Coronary artery (tissue), 2 donors: ENCODE data around the gene EPHB2.
A peak's percentile ranks its signal among the peaks of the same experiment; 100 is the strongest.

ENCODE experiments used
- DNase-seq: peaks from one replicate; pipeline ENCODE4 v3.0.0-alpha.2; 2017; ENCODE audit warnings: low spot score
- H3K27ac ChIP-seq, 2 donors: fragments of 200-600 bp; sonication (generic); one replicate each; pipeline ENCODE4 v1.5.1; 2016 to 2019
- H3K4me3 ChIP-seq: fragments of 200-600 bp; sonication (generic); 2 replicates; pipeline ENCODE4 v1.5.1; 2016; ENCODE audit warnings: mild to moderate bottlenecking, moderate library complexity
- TF ChIP-seq, protein P1 (sequence below): fragments of 200-600 bp; sonication (generic); IDR thresholded peaks from one replicate; pipeline ENCODE4 v1.5.1; 2019; ENCODE audit warnings: antibody characterized with exemption

EPHB2 gene

DNA sequence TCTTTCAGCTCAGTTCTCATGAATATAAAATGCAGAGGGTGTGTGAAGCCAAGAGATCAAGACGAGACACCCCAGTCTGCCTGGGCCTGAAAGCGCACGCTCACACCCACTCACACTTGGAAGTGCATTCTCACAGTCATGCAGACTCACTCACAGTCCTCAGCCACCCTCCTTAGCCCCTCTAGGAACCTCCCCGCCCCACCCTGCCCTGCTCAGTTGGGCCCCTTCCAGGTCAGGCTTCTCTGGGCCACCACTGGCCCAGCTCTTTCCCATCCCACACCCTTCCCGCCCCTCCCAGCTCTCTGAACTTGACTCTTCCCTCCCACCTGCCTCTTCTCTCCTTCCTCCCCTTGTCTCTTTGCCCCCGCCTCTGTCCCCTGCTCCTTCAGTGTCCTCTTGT lies 93.8 kb downstream of the EPHB2 start:
- TF ChIP-seq, protein P1, sequence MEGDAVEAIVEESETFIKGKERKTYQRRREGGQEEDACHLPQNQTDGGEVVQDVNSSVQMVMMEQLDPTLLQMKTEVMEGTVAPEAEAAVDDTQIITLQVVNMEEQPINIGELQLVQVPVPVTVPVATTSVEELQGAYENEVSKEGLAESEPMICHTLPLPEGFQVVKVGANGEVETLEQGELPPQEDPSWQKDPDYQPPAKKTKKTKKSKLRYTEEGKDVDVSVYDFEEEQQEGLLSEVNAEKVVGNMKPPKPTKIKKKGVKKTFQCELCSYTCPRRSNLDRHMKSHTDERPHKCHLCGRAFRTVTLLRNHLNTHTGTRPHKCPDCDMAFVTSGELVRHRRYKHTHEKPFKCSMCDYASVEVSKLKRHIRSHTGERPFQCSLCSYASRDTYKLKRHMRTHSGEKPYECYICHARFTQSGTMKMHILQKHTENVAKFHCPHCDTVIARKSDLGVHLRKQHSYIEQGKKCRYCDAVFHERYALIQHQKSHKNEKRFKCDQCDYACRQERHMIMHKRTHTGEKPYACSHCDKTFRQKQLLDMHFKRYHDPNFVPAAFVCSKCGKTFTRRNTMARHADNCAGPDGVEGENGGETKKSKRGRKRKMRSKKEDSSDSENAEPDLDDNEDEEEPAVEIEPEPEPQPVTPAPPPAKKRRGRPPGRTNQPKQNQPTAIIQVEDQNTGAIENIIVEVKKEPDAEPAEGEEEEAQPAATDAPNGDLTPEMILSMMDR = no peak
- Histone ChIP-seq H3K27ac (no peak overlapping the region), H3K4me3 (no peak overlapping the region)
- DNase-seq = no peak

DNA sequence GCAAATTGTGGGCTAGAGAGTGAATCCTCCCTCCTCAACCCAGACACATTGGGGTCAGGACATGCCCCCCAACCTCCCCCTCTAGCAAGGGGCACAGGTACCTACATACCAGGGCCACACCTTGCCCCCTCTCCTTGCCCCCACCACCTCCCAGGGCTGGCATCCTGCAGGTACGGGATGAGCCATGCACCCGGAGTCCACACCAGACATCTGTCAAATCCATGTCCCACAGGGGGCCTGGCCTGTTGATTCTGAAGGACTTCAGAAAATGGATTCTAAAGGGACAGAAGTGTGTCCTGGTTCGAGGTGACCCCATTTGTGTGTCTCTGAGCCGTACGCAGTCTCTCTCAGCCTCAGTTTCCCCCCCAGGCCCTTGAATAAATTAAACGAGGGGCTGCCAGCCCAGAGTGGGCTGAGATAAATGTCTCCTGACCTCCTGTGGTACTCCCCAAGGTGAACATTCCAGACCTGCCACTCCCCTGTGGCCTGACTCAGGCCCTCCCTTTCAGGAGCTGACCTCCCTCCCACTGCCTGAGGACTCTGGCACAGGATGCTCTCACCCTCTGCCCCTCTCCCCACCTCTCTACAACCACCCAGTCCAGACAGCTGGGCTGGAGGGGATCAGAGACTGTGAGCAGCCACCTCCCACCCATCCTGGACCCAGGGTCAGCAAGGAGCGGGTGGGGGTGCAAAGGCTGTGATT lies 94.5 kb downstream of the EPHB2 start:
- no peak overlapping the region for H3K4me3 ChIP-seq
- DNase-seq = no peak
- no peak overlapping the region for H3K27ac ChIP-seq
- TF ChIP-seq, protein P1 = no peak

DNA sequence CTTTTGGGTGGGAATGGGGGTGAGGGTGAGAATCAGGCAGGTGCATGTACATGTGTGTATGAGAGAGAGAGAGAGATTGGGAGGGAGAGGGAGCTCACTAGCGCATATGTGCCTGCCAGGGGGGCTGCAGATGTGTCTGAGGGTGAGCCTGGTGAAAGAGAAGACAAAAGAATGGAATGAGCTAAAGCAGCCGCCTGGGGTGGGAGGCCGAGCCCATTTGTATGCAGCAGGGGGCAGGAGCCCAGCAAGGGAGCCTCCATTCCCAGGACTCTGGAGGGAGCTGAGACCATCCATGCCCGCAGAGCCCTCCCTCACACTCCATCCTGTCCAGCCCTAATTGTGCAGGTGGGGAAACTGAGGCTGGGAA lies 95.0 kb downstream of the EPHB2 start:
- Histone ChIP-seq H3K27ac (no peak overlapping the region), H3K4me3 (no peak overlapping the region)
- TF ChIP-seq, protein P1 = no peak
- DNase-seq = no peak

DNA sequence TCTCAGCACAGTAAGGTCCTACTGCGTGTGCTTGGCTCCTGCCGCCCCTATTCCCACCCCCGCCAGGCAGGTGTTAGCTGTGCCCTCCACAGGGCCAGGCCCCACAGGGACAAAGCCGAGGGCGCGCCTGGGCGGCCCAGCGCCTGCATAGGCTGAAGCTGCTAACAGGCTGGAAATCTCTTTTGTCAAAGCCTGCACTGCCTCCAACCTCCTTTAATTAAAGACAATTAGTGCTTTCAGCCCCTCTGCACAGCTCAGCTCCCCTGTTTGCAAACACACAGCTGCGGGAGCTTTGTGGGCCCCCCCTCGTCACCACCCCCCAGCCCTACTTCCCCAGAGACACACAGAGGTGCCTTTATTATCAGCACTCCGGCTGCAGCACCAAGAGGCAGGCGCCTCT lies 95.9 kb downstream of the EPHB2 start:
- H3K4me3 ChIP-seq = no peak overlapping the region
- TF ChIP-seq, protein P1 = no peak
- no peak overlapping the region for H3K27ac ChIP-seq
- DNase-seq = no peak

DNA sequence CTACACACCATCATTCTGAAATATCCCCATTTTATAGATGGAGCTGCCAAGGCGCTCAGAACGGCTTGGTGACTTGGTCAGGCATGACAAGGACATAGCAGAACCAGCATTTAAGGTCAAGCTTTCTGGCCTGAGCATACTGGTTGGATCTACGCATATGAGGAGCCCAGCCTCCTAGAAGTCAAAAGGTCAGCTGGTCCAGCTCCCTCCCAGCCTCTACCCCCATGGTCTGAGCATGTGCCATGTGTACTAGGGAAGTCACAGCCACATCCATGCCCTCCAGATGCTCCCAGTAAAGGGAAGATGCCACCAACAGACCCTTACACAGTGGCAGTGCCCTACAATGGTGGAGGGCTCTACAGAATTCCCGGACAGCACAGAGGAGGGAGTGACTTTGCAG lies 96.7 kb downstream of the EPHB2 start:
- DNase-seq = no peak
- no peak overlapping the region for H3K4me3 ChIP-seq
- TF ChIP-seq, protein P1 = no peak
- H3K27ac ChIP-seq = no peak overlapping the region

DNA sequence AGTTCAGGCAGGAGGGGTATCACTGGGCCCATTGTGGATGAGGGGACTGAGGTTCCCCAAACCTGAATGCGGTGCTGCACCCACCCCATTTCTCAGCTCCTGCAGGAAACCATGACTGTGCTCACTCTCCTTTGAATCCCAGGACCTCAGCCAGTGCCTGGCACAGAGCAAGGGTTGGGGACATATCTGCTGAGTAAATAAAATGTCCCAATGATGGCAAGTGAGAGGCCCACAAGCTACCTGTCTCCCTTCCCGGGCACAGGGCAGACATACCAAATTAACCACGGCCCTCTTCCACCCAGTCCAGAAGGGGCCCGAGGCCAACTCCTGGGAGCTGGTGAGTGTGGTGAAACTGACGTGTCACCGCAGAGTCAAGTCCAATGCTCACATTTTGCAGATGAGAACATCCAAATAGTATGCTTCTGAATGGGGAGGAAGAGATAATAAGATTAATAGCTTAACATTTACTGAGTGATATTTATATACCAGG lies 97.6 kb downstream of the EPHB2 start:
- TF ChIP-seq, protein P1 = no peak
- no peak for DNase-seq
- Histone ChIP-seq H3K27ac (peak overlapping the region in 1 of 2 donors; percentile 70), H3K4me3 (no peak overlapping the region)
